GM18499 (cell line): Measurements from ENCODE around the gene RPTOR.

Experiments used
- ATAC-seq: cut with Tn5 transposase; IDR thresholded peaks from one replicate; pipeline ENCODE4 v1.9.1; 2021; ENCODE audit warnings: moderate number of reproducible peaks; ENCODE audit not compliant: insufficient read depth, unreplicated experiment

The RPTOR gene

DNA sequence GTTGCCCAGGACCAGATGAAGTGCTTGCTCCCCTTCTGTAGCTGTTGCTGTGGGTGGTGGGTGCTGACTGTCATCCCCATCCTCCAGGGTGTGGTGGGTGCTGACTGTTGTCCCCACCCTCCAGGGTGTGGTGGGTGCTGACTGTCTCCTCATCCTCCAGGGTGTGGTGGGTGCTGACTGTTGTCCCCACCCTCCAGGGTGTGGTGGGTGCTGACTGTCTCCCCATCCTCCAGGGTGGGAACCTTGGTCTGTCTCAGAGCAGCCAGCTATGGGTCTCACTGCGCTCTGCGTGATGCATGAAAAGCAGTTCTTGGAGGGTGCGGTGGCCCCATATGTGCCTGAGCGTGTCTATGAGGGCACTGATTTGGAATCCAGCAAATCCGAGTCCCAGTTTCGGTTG lies 163.8 kb downstream of the RPTOR start:
- ATAC-seq = no peak

DNA sequence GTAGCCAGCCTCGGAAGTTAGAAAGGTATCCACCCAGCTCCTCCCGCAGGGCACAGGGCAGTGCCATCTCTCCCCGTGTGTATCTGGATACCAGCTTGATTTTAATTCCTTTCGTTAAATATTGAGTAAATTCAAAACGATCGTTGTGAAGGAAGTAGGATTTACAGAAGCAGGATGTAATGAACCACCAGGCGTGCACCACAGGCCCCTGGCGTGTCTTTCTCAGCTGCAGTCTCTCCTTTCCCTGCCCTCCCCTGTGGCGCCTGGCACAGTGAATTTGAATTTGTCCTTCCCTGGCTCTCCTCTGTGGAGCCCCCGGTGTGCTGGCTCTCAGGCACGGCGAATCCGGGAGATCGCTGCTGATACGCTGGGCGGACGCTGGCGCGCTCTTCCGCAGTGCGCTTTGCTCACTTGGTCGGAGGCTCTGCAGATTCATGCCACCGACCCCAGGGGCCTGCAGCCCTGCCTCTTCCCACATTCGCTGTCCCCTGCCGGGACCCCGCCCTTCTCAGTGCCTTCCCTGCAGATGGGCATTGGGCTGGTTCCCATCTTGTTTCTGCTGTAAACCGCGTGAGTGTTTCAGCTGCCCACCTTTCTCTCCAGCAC lies 164.6 kb downstream of the RPTOR start:
- no peak for ATAC-seq

DNA sequence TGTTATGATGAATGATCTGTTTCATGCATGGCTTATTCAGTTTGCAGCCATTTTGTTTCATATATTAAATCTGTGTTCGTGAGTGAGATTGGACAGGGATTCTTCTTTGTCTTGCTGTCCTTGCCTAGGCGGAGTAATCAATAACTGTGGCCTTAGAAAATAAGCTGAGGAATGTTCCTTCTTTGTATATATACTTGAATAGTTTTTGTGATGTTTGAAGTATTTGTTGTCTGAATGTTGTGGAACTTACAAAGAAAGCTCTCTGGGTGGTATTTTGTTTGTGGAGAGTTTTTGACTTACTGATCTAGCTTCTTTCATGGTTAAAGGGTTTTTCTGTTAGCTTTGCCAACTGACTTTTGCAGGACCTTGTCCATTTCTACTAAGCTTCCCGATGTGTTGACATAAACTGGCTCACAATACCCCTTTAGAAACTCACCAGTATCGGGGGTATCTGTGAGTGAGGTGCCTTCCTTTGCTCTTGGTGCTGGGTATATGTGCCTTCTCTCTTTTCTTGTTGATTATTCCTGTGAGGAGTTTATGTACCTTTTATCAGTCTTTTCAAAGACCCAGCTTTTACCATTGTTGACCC lies 166.2 kb downstream of the RPTOR start:
- ATAC-seq = no peak

GRCh38 chr17:80712089-80712488 lies 167.5 kb downstream of the RPTOR start:
- ATAC-seq = no peak

DNA sequence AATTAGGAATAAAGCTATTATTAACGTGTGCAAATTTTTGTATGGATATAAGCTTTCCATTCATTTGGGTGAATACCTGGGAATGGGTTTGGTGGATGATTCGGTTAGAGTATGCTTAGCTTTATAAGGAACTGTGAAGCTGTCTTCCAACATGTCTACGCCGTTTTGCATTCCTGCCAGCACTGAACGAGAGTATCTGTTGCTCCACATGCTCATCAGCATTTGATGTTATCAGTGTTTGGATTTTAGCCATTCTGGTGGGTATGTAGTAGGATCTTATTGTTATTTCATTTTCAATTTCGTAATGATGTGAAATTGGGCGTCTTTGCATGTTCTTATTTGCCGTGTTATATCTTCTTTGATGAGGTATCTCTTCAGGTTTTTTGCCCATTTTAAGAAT lies 168.0 kb downstream of the RPTOR start:
- no peak for ATAC-seq

DNA sequence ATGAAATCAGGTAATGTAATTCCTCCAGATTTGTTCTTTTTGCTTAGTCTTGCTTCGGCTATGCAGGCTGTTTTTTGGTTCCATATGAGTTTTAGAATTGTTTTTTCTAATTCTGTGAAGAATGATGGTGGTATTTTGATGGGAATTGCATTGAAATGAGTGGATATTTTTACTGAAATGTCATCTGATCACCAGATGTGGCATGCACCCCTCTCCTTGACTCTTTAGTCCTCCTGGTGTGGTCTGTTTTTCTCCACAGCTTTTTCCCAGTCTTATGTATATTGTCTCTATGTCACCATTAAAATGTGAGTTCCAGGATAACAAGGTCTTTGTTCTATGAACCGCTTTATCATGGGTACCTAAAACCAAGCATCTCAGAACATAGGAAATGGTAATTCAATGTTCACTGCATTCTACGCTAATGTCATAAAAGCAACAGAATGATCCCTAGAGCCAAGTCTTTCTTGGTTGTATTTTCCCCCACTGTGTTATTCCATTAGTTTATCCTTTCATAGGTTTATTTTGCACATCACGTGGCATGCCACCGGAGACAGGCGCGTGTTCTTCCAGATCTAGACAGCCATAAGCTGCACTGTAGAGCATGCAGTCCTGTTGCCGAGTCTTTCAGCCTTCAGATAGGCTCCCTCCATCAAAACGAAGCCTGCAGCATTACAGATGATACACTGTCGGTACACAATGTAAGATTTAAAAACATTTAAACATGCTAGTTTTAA lies 172.5 kb downstream of the RPTOR start:
- no peak for ATAC-seq

DNA sequence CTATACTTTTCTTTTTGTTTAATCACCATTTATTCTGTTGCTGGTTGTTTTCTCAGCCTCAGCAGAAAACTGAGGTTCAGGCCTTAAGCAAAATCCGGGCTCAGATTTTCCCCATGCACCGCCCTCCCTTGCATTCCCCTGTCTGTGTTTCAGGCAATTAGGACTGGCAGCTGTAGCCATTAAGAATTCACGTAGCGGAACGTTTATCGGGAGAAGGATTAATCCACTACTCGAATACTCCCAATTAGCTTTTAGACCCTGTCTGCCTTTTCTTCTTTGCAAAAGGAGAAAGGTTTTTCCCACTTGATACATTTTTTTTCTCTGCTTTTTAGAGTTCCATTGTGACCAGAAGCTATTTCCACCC lies 173.1 kb downstream of the RPTOR start:
- no peak for ATAC-seq

DNA sequence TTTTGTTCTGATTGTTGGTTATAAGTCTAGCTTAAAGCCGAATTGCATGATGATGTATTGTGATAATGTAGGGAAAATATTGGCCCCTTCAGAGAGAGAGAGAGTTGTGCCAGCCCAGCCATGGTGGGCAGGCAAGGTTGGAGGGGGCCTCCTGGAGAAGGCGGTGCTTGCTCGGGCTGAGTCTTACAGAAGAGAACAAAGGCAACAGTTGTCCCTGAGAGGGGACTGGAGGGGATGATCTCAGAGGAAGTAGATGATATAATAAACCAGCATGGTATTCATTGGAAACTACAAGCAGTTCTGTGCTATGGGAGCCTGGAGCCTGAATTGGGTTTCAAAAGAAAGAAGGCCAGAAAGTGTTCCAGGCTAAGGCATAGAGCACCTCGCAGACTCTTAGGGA lies 173.8 kb downstream of the RPTOR start:
- no peak for ATAC-seq

- no peak for ATAC-seq
Observed at GRCh38 chr17:80719449-80719848, 174.8 kb downstream of the RPTOR start.

DNA sequence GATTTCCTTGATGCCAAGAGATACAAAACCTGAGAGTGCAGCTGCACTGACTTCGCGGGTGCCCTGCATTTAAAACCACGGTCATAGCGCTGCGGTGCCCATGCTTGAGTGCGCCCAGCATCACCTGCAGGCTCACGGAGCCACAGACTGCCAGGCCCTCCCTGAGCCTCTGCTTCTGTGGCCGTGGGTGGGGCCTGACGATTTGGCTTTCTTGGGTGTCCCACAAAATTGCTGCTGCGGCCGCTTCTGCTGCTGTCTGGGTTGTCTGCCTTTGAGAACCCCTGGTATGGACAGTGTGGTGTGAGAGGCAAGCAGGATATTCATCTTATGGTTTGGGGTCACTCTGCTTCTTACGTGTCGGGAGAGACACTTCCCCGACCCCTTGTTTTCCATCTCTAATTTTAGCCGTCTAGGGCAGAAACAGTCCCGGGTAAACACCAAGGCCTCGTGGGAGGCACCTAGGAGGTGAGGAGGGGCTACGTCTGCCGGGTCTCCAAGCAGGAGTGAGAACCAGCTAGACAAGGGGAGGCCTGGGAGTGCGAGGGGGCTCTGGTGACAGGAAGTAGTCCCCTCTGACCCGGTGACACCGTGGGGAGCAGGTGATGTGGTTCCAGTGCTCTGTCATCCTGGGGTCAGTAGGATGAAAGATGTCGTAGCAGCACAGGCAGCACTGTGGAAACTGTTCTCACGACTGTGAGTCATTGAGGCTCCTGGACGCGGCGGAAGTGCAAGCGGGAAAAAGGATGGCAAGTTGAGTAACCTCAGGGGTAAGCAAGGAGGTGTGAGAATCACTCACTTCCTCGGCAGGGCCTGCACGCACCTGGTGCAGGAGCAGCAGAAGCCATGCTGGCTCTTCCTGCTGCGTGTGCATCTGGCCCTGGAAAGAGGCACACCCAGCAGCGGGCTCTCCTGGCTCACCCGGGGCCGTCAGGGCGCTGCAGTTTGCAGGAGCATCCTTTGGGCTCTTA lies 176.3 kb downstream of the RPTOR start:
- ATAC-seq = no peak

- no peak for ATAC-seq
Observed at GRCh38 chr17:80722661-80723060, 178.0 kb downstream of the RPTOR start.

- no peak for ATAC-seq
Observed at GRCh38 chr17:80724775-80725266, 180.2 kb downstream of the RPTOR start.

- no peak for ATAC-seq
Observed at GRCh38 chr17:80725517-80725916, 180.9 kb downstream of the RPTOR start.

DNA sequence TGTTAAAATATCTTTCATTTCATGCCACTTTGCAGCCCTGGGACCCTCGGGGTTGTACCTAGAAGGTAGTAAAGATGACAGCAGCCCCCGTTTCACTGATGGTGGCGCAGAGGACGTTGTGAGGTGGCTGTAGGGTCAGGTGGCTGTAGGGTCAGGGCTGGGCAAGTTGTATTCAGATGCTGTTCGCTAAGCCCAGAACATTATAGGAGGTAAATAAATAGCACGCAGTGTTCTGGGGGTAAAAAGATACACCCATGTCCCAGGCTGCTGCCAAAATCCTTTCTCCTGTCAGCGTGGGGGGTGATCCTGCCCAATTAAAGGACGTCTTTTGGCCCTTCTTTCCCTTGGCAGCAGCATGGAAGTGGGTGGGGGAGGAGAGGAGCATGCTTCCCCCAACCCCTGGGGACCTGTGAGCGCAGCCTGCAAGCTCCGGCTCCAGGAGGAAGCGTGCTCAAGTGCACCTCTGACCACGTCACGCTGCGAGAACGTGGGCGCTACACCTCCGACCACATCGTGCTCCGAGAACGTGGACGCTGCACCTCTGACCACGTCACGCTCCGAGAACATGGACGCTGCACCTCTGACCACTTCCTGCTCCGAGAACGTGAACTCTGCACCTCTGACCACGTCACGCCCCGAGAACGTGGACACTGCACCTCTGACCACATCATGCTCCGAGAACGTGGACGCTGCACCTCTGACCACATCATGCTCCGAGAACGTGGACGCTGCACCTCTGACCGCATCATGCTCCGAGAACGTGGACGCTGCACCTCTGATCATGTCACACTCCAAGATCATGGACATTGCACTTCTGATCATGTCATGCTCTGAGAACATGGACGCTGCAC lies 182.1 kb downstream of the RPTOR start:
- no peak for ATAC-seq

- ATAC-seq = no peak
Observed at GRCh38 chr17:80727409-80727755, 182.7 kb downstream of the RPTOR start.

- no peak for ATAC-seq
Observed at GRCh38 chr17:80729016-80729415, 184.4 kb downstream of the RPTOR start.

DNA sequence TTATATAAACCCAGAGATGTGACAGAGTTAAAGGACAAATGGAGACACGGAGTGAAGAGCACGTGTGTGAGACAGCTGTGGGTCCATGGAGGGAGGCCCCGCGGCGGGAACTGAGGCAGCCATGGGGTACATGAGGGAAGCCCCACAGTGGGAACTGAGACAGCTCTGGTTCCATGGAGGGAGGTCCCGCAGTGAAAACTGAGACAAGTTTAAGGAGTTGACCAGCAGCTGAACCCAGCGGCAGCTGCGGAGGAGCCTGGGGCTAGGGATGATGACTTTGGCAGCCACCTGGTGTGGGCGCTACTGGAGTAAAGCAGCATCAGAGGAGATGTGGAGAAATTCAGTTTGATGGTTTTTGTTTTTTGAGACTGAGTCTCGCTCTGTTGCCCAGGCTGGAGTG lies 185.1 kb downstream of the RPTOR start:
- ATAC-seq = no peak

DNA sequence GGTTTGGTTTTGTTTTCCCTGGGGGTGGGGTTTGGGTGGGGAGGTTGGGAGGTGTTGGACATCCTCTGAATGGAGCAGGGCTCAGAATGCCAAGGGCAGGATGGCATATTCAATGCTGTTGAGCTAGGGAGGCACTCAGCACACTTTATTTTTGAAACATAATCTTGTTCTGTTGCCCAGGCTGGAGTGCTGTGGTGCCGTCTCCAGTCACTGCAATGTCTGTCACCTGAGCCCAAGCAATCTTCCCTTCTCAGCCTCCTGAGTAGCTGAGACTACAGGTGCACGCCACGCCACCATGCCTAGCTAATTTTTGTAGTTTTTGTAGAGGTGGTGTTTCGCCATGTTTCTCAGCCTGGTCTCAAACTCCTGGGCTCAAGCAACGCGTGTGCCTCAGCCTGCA lies 186.1 kb downstream of the RPTOR start:
- ATAC-seq = no peak

DNA sequence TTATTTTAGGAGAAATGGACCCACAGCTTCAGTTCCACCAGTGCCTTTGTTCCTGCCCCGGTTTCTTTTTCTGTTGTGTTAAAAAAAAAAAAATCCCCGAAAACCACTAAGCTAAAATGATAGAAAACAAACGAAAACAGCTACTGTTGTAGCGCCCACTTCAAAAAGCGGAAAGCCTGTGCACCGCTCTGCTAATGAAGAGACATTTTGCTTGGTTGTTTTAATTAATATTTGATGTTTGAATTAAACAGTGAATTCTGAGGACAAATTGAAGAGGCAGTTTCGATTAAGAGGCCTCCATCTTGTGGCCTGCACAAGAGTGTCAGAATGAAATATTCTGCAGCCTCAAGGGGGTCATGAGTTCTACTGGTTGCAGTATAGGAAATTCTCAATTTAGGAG lies 186.7 kb downstream of the RPTOR start:
- no peak for ATAC-seq

GRCh38 chr17:80732268-80732667 lies 187.6 kb downstream of the RPTOR start:
- no peak for ATAC-seq
